Stimulated activated CD4-positive, alpha-beta T cell treated with anti-CD3 and anti-CD28 coated beads, Interleukin-4, amount 100 ng/mL, for 48 hours (primary cell): Measurements from ENCODE around the gene ABCD4.
"Not testable (repeated sequence)": the region's sequence is repeated elsewhere in the genome, so short reads cannot be mapped to it uniquely, and the experiment has no call there.

Experiments
- DNase-seq, 2 donors: peaks; one replicate each; pipeline ENCODE4 v3.0.0-alpha.2; 2020; ENCODE audit warnings: low read depth in 2 of 2

ABCD4 gene

GRCh38 chr14:74302152-74302628 lies 544 bp downstream of the ABCD4 start:
- no peak for DNase-seq

GRCh38 chr14:74301594-74302151 lies 1.1 kb downstream of the ABCD4 start:
- DNase-seq: no peak

DNA sequence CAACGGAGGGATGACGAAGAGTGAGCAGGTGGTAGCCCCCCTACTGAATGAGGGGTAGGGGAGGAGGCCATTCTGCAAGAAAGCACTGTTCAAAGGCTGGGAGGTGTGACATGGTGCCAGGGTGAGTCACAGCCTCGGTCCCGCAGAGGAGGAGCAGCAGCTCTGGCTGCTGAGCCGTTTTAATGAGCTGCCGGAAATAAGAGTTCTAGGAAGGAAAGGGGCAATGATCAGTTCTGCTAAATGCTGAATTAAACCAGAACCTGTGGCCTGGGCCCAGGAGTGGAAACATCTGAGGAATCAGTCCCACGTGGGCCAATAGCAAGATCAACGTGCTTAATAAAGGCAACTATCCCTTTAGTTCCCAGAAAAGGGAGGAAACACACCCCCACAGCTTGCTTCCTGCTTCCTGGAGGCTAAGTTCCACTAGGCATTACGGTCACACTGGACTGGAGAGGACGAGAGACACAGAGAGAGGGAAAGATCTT lies 3.6 kb downstream of the ABCD4 start:
- no peak for DNase-seq

- no peak for DNase-seq
These were observed 4.7 kb downstream of the ABCD4 start for GRCh38 chr14:74297986-74298385.

DNA sequence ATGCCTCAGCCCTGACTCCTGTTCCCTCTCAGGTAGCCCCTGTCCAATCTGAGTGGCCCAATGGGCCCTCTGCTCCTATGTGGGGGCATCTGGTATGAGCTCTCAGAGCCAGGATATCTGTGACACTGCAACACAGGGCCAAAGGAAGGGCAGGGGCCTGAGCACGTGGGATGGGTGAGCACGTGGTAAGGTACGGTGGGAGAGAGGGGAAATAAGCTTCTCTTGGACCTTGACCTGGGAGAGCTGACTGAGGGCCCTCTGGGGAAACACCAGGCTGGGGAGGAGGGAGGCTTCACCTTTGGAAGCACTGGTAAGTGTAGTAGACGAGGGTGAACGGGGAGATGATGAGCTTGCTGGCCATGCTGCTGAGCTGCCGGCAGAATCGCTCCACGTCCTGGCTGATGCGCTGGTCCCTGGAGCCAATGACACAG lies 6.7 kb downstream of the ABCD4 start:
- no peak for DNase-seq

DNA sequence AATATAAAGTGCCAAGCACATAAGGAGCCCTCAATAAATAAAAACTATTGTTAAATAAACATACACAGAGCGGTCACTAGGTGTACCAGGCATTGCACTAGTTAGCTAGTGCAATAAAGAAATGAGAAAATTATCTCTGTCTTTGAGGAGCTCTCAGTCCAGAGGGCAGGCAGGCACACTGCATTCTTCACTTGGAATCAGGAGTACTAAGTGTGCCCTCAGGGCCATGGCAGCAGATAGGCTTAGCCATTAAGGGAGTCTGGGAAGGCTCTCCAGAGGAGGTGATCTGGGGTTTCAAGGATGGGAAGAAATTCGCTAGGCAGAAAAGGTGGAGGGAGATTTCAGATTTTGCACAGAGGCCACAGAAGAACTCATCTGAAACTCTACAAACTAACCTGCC lies 9.1 kb downstream of the ABCD4 start:
- no peak for DNase-seq

GRCh38 chr14:74292061-74292460 lies 10.7 kb downstream of the ABCD4 start:
- DNase-seq: no peak

GRCh38 chr14:74290415-74290814 lies 12.3 kb downstream of the ABCD4 start:
- no peak for DNase-seq

DNA sequence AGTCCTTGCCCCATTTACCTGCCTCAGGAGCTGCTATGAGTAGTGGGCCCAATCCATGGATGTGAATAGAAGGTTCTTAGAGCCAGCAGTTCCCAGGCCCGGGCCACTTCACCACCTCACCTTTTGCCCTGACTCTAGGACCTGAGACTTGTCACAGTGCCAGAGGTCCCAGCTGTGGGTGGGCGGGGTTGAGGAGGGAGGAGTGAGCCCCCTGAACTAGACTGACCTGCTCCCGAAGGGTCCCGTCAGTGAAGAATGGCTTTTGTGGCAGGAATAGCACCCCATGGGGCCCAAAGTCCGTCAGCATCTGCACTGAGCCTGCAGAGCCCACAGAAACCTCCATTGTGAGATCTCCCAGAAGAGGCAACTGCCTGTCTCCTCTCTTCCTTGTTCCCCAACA lies 12.9 kb downstream of the ABCD4 start:
- DNase-seq: no peak

DNA sequence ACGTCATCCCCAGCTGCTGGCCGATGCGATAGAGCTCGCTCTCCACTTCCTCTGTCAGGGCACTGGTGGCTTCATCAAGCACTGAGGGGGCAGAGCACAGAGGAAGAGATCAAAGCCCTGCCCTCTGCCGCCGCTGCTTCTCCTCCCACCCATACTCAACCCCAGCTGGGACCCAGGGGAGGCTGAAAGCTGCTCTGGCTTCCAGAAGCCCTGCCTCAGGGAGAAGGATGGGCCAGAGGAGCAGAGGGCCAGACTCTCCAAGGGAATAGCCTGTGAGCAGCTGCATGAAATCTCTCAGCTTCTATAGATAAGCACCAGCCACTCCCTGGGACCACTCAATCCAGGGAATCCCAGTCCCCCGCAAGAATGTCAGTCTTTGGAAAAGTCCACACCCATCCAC lies 16.0 kb downstream of the ABCD4 start:
- no peak for DNase-seq

DNA sequence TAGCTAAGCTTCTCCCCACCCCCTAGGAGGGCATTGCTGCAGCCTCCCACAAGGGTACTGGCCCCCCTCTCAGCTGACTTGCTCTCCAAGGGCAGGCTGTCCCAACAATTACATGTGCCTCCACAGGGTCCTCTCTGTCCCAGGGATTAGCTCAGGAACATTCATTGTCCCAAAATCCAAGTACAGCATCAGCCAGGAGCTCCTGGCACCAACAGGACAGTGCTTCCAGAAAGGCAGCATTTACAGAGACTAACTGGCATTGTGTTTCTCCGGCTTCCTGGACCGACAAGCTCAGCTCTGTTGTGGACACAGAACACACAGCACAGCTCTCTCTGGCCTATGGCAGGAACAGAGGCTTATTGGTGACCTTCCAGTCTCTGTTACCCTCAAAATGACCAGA lies 21.7 kb downstream of the ABCD4 start:
- no peak for DNase-seq

DNA sequence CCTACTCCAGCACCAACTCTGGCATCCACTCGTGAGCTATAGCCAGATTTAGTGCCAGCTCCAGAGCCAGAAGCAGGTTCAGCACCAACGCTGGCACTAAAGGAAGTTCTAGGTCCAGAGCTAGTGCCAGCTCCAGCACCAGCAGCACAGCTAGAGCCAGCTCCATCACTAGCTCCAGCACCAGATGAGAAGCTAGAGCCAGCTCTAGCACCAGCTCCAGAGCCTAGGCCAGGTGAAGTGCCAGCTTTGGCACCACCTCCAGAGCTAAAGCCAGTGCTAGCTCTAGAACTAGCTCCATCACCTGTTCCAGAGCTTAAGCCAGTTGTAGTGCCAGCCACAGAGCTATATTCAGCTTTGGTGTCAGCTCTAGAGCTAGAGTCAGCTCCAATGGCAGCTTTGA lies 24.7 kb downstream of the ABCD4 start:
- no peak for DNase-seq

GRCh38 chr14:74275241-74275841 lies 27.4 kb downstream of the ABCD4 start:
- DNase-seq: no peak

GRCh38 chr14:74271365-74271764 lies 31.4 kb downstream of the ABCD4 start:
- no peak for DNase-seq

DNA sequence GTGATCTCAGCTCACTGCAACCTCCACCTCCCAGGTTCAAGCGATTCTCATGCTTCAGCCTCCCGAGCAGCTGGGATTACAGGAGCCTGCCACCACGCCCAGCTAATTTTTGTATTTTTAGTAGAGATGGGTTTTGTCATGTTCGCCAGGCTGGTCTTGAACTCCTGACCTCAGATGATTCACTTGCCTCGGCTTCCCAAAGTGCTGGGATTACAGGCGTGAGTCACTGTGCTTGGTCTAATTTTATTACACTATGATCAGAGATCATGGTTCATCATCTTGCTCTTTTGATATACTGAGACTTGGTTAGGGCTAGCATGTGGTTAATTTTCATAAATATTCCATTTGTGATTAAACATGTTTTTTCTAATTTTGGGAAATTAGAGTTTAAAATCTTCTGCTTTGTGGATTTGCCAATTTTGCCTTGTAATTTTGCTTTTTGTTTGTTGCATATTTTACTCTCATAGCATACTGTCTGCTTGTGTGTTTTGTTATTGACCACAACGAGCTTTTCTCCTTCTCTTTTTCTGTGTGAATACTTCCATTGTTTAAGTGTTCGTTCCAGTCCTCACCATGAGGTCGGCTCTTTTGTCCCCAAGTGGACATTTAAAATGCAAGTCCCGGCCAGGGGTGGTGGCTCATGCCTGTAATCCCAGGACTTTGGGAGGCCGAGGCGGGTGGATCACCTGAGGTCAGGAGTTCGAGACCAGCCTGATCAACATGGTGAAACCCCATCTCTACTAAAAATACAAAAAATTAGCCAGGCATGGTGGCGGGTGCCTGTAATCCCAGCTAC lies 32.2 kb downstream of the ABCD4 start:
- DNase-seq: not testable (repeated sequence)

DNA sequence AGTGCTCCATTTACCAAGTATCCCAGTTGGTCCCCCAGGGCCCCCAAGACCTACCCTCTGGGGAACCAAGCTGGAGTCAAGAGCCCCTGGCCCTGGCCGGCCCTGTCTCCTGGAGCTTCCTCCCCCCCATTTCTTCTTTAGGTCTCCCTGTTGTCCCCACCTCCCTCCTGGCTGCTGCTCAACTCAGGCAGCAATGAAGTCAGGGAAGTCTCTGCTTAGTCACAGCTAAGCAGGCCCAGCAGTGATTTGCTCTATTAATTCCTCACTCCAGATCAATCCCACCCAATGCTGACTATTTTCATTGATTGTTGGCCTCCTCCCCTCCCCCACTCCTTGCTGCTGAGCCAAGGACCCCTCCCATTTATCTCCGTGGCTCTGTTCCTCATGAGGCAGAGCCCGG lies 35.1 kb downstream of the ABCD4 start:
- DNase-seq: no peak

GRCh38 chr14:74265301-74265965 lies 37.3 kb downstream of the ABCD4 start:
- no peak for DNase-seq

DNA sequence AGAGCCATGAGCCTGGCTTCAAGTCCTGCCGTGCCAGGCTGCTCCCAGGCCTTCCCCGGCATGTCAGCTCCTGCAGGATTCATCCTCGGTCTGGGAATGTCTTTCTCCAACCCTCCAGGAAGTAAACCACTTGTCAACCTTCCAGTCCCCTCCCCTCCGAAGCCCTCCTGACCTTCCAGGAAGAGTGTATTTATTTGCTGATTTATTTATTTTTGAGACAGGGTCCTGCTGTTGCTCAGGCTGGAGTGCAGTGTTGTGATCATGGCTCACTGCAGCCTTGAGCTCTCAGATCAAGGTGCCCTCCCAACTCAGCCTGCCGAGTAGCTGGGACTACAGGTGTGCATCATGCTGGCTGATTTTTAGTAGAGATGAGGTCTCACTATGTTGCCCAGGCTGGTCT lies 38.8 kb downstream of the ABCD4 start:
- no peak for DNase-seq

DNA sequence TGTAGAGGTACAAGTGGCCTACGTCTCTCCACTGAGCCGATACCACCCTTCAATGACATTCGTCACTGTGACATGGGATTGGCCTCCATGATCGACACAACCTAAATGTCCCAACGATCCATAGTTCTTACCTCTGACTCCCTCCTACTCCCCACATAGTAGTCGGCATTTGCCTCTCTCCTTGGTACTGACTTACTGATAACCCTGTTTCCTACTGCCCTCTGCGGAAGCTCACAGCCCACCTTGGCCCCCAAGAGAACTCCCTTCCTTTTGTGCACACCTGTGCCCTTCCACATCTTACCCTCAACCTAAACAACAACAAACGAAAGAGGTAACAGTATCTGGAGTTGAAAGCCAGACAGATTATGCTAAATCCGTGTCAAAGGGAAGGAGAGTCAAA lies 39.6 kb downstream of the ABCD4 start:
- no peak for DNase-seq

DNA sequence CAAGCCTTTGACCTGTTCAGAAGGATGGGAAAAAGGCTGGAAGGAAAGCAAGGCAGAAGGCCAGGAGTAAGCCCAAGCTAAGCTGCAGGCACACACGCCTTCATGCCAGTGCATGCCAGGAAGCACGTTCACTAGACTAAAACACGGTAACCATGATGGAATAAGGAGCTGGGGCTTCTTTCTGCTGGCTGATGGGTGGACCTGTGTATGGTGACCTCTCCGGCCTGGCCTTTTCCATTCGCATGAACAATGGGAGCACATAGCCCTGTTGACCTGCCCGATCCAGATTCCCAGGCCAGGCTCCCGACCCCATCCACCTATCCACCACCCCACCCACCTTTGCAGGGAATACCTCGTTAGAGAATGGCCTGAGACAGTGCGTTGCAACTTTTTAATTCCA lies 40.7 kb downstream of the ABCD4 start:
- no peak for DNase-seq

GRCh38 chr14:74261288-74261687 lies 41.4 kb downstream of the ABCD4 start:
- DNase-seq: no peak

DNA sequence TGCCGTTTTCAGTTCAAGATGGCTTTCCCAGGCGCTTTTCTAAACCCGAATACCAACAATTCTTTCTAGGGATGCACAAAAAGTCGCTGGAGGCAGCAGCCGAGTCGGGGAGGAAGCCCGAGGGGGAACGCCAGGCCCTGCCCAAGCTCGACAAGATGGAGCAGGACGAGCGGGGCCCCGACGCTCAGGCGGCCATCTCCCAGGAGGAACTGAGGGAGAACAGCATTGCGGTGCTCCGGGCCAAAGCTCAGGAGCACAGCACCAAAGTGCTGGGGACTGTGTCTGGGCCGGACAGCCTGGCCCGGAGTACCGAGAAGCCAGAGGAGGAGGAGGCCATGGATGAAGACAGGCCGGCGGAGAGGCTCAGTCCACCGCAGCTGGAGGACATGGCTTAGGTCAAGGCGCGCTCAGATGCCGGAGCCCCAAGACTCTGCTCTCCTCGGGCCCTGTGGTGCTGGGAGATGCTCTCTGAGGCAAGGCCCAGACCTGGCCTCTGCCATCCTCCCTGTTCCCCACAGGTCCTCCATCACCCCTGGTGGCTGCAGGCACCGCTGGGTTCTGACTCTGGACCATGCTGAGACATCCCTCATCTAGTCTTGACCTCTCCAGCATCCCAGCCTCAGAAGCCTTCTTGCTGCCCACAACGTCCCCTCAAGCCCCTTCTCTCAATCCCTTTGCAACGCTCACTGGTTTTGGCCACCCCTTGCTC lies 42.1 kb downstream of the ABCD4 start:
- DNase-seq: no peak
